Activated naive CD8-positive, alpha-beta T cell (primary cell): Measurements from ENCODE around the gene AZIN2.

ENCODE experiments used
- H3K27ac Mint-ChIP-seq: one replicate; pipeline ENCODE4 v1.8.0; 2021; ENCODE audit warnings: mixed read lengths
- H3K27me3 Mint-ChIP-seq: one replicate; pipeline ENCODE4 v1.8.0; 2021; ENCODE audit warnings: mixed read lengths
- H3K36me3 Mint-ChIP-seq: one replicate; pipeline ENCODE4 v1.8.0; 2021; ENCODE audit warnings: mixed read lengths
- H3K4me1 Mint-ChIP-seq: one replicate; pipeline ENCODE4 v1.8.0; 2021; ENCODE audit warnings: low read depth, mixed read lengths
- H3K4me3 Mint-ChIP-seq: one replicate; pipeline ENCODE4 v1.8.0; 2021; ENCODE audit warnings: mild to moderate bottlenecking, mixed read lengths
- H3K9me3 Mint-ChIP-seq: one replicate; pipeline ENCODE4 v1.8.0; 2021; ENCODE audit warnings: low read depth, mixed read lengths

AZIN2 gene

DNA sequence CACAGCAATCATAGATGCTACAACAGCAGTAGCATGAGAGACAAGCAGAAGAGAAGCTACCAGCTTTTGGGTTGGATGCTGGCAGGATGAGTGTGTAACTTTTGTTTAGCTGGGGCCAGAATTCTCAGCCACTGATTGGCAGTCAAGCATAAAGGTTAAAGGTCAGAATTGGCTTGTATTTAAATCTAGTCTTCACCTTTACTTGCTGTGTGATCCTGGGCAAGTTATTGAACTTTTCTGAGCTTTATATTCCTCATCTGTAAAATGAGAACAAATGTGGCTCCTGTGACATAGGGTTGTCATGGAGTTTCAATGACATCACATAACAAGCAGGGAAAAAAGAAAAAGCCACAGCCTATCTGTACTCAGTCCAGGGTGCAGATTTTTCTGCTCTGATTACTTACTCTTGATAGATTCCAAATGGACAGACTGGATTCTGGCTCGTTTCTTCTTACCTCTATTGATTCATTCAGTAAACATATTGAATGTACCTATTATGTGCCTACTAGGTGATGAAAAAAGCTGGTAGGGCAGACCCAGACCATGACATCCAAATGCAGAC, 2.8 kb upstream of the AZIN2 start:
- peaks cover 23% of the 10 kb centered on the region for H3K4me1 Mint-ChIP-seq
- H3K27me3 Mint-ChIP-seq: no peaks in the 10 kb centered on the region
- H3K9me3 Mint-ChIP-seq: no peaks in the 10 kb centered on the region
- H3K36me3 Mint-ChIP-seq: peaks cover 2% of the 10 kb centered on the region
- H3K4me3 Mint-ChIP-seq: no peak overlapping the region
- H3K27ac Mint-ChIP-seq: no peak overlapping the region

DNA sequence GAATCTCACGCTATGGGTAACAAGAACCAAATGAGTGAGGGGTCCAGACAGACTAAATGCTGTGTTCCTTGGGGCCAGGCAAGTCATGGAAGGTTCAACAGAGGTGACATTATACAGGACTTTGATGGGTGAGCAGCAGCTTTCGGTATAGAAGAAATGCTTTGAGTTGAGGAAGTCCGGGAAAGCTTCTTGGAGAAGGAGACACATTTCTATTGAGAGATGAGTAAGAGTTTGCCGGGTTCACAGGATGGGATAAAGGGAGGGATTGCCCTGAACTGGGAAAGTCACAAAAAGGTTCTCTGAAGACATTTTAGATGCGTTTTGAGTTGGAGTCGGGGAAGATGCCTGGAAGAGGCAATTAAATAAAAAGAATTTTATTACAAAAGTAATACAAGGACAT, 580 bp upstream of the AZIN2 start:
- Mint-ChIP-seq H3K4me3 (peak overlapping the region; percentile 89), H3K27ac (peak overlapping the region; percentile 70), H3K9me3 (no peaks in the 10 kb centered on the region), H3K4me1 (peaks cover 23% of the 10 kb centered on the region), H3K36me3 (peaks cover 2% of the 10 kb centered on the region), H3K27me3 (no peaks in the 10 kb centered on the region)

DNA sequence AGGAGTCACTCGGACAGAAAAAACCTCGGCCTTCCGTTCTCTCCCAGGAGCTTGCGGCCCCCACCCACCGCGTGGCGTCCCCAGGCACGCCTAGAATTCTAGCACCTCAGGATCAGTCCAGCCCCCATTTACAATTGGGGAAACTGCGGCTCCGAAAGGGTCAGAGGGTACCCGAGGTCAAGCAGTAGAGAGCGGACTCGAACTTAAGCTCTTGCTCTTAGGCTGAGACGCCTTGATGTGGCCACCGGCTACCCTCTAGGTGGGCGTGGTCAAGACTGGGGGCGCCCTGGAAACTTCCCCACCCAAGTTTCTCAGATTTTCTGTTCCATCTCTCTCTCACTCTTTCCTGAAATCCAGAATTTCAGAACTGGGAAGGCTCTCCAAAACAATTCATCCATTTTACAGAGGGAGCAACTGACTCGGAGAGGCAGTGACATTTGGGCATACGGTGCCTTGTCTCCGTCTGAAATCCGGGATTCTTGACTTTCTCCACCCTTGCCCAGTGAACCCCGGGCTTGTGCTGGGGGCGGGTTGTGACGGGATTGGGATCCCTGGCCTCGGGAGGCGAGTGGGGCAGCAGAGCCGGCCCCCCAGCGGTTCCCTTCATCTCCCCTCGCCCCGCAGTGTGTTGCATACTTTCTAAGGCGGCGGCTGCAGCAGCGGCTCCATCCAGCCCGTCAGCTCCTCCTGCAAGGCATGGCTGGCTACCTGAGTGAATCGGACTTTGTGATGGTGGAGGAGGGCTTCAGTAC, 777 bp downstream of the AZIN2 start:
- Mint-ChIP-seq H3K36me3 (peaks cover 2% of the 10 kb centered on the region), H3K27me3 (no peaks in the 10 kb centered on the region), H3K9me3 (no peaks in the 10 kb centered on the region), H3K4me3 (peak overlapping the region; percentile 89), H3K4me1 (peaks cover 25% of the 10 kb centered on the region), H3K27ac (no peak overlapping the region)

DNA sequence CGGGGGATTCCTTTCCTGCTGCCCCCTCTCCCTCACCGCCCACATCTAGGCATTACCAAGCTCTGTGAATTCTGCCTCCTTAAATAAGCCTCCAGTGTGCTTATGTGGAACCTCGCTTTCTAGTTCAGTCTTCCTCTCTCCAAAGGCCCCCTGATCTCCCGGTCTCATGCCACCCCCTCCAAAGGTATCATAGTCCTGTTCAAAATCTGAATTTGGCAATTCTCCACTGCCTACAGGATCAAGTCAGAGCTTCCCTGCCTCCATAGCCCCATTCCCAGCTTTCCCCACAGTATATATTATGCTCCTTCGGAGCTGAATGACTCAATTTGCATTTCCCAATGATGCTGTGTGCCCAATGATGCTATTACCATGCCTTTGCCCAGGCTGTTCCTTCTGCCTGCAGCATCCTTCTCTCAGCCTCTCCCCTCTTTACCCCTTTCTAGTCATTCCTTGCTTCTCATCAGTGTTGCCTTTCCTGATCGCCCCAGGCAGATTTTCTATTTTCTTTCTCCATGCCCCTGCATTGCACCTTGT, 1.7 kb downstream of the AZIN2 start:
- Mint-ChIP-seq H3K27me3 (no peaks in the 10 kb centered on the region), H3K4me1 (peaks cover 29% of the 10 kb centered on the region), H3K36me3 (no peaks in the 10 kb centered on the region), H3K9me3 (no peaks in the 10 kb centered on the region), H3K27ac (peak overlapping the region; percentile 4), H3K4me3 (peak overlapping the region; percentile 77)

DNA sequence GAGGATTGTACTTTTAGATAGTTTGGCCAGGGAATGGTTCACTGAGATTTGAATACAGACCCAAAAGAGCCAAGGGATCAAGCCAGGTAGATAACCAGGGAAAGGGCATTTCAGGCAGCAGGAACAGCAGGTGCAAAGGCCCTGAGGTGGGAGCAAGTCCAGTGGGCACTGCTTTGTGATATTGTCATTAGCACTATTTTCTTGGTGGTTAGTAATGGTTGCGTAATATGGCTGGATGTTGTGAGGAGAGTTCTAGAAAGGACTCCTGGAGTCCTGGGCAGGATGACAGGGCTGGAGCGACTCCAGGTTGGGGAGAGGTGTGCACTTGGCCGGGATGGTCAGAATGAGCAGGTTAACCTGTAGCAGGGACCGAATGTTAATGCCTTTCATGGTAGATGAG, 4.4 kb downstream of the AZIN2 start:
- no peaks in the 10 kb centered on the region for H3K9me3 Mint-ChIP-seq
- no peaks in the 10 kb centered on the region for H3K27me3 Mint-ChIP-seq
- no peak overlapping the region for H3K27ac Mint-ChIP-seq
- no peak overlapping the region for H3K4me3 Mint-ChIP-seq
- H3K36me3 Mint-ChIP-seq: no peaks in the 10 kb centered on the region
- peaks cover 39% of the 10 kb centered on the region for H3K4me1 Mint-ChIP-seq

DNA sequence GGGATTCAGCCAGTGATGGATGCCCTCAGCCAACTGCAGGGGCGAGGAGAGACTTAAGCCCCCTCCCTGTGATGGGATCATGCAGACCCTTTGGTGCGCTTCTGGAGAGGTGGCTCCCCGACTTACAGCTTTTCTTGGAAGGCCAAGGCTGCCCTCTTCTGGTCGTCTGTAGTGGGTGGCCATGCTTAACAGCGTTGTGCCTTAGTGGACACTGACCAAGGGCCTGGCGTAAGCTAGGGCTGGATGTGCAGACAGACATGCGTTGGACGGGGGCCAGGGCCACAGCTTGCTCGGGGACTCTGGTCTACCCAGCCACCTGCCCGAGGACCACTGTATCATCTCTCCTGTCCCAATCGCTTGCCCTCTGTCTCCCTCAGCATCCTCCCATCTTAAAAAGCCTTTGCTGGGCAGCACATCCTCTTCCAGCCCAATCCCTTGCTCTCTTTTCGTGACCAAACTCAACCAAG, 5.5 kb downstream of the AZIN2 start:
- no peaks in the 10 kb centered on the region for H3K9me3 Mint-ChIP-seq
- H3K36me3 Mint-ChIP-seq: no peaks in the 10 kb centered on the region
- no peak overlapping the region for H3K4me3 Mint-ChIP-seq
- no peaks in the 10 kb centered on the region for H3K27me3 Mint-ChIP-seq
- peaks cover 32% of the 10 kb centered on the region for H3K4me1 Mint-ChIP-seq
- no peak overlapping the region for H3K27ac Mint-ChIP-seq

DNA sequence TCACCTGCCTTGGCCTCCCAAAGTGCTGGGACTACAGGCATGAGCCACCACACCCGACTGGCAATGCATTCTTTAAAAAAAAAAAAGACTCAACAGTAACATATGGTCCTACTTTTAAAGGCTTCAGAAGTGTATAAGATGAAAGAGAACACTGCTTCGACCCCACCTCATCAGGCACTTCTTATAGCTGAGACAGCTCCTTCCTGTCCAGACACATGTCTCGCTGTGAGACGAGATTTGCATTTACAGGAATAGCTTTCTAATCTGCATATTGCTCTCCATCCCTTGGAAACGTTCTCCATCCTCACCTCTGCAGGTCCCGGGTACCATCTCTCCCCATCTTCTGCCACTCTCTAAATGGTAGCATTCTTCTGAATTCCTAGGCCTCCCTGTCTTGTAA, 6.7 kb downstream of the AZIN2 start:
- H3K9me3 Mint-ChIP-seq: no peaks in the 10 kb centered on the region
- peaks cover 3% of the 10 kb centered on the region for H3K36me3 Mint-ChIP-seq
- H3K4me1 Mint-ChIP-seq: peaks cover 26% of the 10 kb centered on the region
- H3K4me3 Mint-ChIP-seq: no peak overlapping the region
- H3K27ac Mint-ChIP-seq: peak overlapping the region; percentile 78
- no peaks in the 10 kb centered on the region for H3K27me3 Mint-ChIP-seq

DNA sequence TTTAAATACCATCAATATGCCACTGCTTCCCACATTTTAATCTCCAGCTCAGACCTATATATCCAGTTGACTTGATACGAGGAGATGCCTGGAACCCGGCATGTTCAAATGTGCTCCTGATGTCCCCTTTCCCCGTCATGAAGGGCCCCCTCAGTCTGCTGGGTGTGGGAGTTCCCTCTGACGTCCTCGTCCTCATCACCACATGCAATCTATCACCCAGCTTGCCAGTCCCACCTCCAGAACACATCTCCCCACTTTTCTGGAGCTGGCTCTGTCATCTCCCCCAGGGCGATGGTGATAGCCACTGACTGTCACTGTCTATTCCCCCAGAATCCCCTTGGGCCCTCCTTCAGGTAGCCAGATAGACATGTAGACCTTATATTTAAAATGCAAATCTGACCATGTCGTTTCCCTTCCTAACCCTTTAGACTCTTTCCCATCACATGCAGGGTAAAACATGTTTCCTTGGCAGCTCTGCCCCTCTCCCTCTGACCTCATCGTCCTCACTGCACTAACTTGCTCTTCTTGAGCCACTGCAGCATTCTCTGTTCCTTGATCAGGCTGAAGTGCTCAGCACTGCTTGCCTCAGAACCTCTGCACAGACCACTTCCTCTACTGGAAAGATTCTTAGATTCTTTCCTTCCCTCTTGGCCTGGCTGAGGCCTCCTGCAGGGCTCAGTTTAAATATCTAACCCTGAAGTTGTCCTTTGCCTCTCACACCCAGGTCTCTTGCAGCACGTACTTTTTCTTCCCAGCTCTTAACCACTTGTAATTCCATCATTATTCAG, 7.4 kb downstream of the AZIN2 start:
- peak overlapping the region; percentile 78 for H3K27ac Mint-ChIP-seq
- peaks cover 3% of the 10 kb centered on the region for H3K36me3 Mint-ChIP-seq
- peaks cover 25% of the 10 kb centered on the region for H3K4me1 Mint-ChIP-seq
- H3K4me3 Mint-ChIP-seq: peak overlapping the region; percentile 61
- no peaks in the 10 kb centered on the region for H3K9me3 Mint-ChIP-seq
- no peaks in the 10 kb centered on the region for H3K27me3 Mint-ChIP-seq

DNA sequence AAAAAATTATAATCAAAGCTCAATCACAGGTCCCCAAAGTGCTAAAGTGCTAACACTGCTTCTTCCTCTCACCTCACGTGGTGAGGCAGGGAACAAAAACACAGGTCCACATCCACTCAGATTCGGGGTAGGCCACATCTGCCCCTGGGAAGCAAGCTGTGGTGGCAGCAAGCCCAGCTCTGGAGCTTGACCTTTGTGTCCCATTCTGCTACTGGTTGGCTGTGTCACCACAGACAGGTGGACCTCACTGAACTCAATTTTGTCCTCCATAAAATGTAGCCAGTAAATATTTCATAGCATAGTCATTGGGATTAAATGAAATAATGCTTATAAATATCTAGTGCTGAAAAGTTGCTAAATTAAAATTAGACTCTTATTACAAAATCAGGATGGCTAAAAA, 8.5 kb downstream of the AZIN2 start:
- H3K9me3 Mint-ChIP-seq: no peaks in the 10 kb centered on the region
- no peak overlapping the region for H3K4me3 Mint-ChIP-seq
- H3K4me1 Mint-ChIP-seq: peaks cover 25% of the 10 kb centered on the region
- peaks cover 3% of the 10 kb centered on the region for H3K36me3 Mint-ChIP-seq
- no peaks in the 10 kb centered on the region for H3K27me3 Mint-ChIP-seq
- H3K27ac Mint-ChIP-seq: no peak overlapping the region

DNA sequence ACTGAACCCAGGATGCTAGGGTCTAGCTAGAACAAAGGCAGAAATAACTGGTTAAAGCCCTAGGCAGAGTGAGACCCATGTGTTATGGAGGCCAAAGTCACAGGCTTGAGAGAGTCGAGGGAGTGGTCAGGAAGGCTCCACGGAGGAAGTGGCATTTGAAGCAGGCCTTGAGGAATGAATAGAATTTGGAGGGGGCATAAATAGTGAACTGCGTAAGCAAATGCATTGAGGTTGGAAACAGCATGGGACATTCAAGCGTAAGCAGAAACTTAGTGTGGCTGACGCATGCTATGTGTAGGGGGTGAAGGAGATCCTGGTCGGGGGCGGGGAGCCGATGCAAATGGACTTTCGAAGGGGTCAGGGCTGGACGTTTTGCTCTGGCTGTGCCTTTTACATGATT, 11.5 kb downstream of the AZIN2 start:
- Mint-ChIP-seq H3K27ac (no peak overlapping the region), H3K27me3 (no peaks in the 10 kb centered on the region), H3K4me1 (peaks cover 34% of the 10 kb centered on the region), H3K36me3 (peaks cover 3% of the 10 kb centered on the region), H3K4me3 (no peak overlapping the region), H3K9me3 (no peaks in the 10 kb centered on the region)

DNA sequence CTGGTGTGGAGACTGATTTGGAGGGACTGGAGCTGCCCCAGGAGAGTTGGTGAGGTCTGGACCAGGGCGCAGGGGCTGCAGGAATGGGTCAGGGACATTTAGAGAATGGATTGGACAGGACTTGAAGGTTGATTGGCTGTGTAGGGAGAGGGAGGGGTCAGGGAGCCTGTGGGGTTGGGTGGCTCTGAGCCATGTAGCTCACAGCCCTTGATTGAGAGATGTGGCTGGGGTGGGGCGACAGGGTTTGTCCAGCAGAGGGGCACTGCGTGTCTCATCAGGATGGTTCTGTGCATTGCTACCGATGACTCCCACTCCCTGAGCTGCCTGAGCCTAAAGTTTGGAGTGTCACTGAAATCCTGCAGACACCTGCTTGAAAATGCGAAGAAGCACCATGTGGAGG, 12.1 kb downstream of the AZIN2 start:
- Mint-ChIP-seq H3K4me3 (no peak overlapping the region), H3K27me3 (no peaks in the 10 kb centered on the region), H3K27ac (no peak overlapping the region), H3K36me3 (peaks cover 3% of the 10 kb centered on the region), H3K9me3 (no peaks in the 10 kb centered on the region), H3K4me1 (peaks cover 34% of the 10 kb centered on the region)

DNA sequence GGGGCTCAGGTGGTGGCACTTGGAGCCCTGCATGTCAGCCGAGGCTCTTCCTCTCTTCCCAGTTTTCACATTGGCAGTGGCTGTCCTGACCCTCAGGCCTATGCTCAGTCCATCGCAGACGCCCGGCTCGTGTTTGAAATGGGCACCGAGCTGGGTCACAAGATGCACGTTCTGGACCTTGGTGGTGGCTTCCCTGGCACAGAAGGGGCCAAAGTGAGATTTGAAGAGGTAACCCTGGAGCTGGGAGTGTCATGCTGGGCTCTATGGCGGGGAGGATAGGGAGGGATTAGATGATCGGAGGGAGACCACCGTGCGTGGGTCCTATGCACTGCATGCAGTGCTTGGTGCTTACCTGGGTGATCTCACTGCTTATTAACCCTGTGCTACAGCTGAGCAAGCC, 13.5 kb downstream of the AZIN2 start:
- Mint-ChIP-seq H3K4me1 (peaks cover 38% of the 10 kb centered on the region), H3K9me3 (no peaks in the 10 kb centered on the region), H3K27ac (no peak overlapping the region)

DNA sequence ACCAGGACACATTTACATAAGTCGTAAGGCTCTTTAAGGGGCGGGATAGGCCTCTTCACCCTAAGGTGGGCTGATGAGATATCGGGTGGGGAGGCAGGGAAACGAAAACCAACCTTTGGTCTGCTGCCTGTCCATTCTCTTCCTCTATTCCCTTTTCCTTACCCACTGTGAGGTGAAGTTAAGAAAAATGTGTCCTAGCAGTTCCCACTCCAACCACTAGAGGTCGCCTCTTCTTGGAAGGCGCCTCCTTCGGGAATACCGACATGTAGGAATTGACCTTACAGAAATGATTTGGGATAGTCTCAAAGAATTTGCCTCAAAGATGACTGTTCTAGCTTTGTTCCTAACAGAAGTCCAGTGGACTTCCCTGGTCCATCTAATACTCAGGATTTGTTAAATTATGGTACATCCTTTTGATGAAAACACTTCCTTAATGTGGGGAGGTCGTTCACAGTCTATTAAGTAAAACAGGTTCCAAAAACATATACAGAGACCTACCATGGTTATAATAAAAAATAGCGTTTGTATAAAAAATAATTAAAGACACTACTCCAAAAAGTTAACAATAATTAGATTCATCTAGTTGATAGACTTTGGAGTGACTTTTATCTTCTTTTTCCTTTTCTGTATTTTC, 14.1 kb downstream of the AZIN2 start:
- Mint-ChIP-seq H3K27ac (no peak overlapping the region), H3K4me1 (peaks cover 44% of the 10 kb centered on the region), H3K27me3 (no peaks in the 10 kb centered on the region), H3K4me3 (no peak overlapping the region), H3K36me3 (peaks cover 3% of the 10 kb centered on the region), H3K9me3 (no peaks in the 10 kb centered on the region)

More for the DNA sequence above, 13.5 kb downstream of the AZIN2 start:
- Mint-ChIP-seq H3K36me3 (peaks cover 3% of the 10 kb centered on the region), H3K27me3 (no peaks in the 10 kb centered on the region), H3K4me3 (no peak overlapping the region)

DNA sequence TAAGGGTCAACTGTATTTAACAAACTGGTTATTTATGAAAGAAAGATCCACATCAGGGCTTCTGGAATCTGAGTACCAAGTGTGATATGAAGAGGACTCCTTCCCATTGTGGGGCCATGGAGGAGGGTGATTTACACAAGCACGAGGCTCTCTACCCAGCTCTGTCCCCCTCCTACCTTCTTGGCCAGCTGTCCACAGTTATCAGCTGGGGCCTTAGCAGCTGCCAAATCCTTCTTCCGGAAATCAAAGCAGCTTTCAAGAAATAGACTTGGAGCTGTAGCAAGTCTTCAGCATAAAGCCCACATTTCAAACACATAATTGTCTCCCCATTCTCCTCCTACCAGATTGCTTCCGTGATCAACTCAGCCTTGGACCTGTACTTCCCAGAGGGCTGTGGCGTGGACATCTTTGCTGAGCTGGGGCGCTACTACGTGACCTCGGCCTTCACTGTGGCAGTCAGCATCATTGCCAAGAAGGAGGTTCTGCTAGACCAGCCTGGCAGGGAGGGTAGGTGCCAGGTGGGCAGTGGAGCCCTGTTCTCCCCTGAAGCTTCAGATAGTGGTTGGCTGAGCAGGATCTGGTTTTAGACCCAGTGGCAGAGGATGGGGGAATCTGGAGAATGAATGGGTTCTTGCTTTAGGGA, 15.5 kb downstream of the AZIN2 start:
- Mint-ChIP-seq H3K9me3 (no peaks in the 10 kb centered on the region), H3K4me1 (peaks cover 58% of the 10 kb centered on the region), H3K36me3 (peaks cover 3% of the 10 kb centered on the region), H3K27me3 (no peaks in the 10 kb centered on the region), H3K27ac (no peak overlapping the region), H3K4me3 (no peak overlapping the region)
